Neuronal stem cell (in vitro differentiated cells): ENCODE measurements around the gene ARHGEF12.

Experiments
- DNase-seq: peaks from one replicate; pipeline ENCODE4 v3.0.0-alpha.2; 2013; ENCODE audit warnings: low spot score
- H2AFZ ChIP-seq: one replicate; pipeline ENCODE4 v1.6.1; 2013; ENCODE audit warnings: mild to moderate bottlenecking, low read length, inconsistent platforms
- H2AK5ac ChIP-seq: 2 replicates; pipeline ENCODE4 v1.6.1; 2013; ENCODE audit warnings: low read depth, mild to moderate bottlenecking, inconsistent platforms, low read length, moderate library complexity, mixed read lengths
- H2BK120ac ChIP-seq: 2 replicates; pipeline ENCODE4 v1.6.1; 2013; ENCODE audit warnings: low read depth, mild to moderate bottlenecking, inconsistent platforms, low read length, moderate library complexity, mixed read lengths
- H2BK12ac ChIP-seq: one replicate; pipeline ENCODE4 v1.6.1; 2013; ENCODE audit warnings: low read length, inconsistent platforms
- H2BK15ac ChIP-seq: 2 replicates; pipeline ENCODE4 v1.6.1; 2013; ENCODE audit warnings: mild to moderate bottlenecking, low read length, inconsistent platforms, mixed read lengths
- H2BK5ac ChIP-seq: one replicate; pipeline ENCODE4 v1.6.1; 2013; ENCODE audit warnings: inconsistent platforms, mild to moderate bottlenecking, low read length, moderate library complexity
- H3K14ac ChIP-seq: one replicate; pipeline ENCODE4 v1.6.1; 2013; ENCODE audit warnings: low read length, inconsistent platforms
- H3K18ac ChIP-seq: 2 replicates; pipeline ENCODE4 v1.6.1; 2013; ENCODE audit warnings: low read length, inconsistent platforms
- H3K23ac ChIP-seq: 2 replicates; pipeline ENCODE4 v1.6.1; 2013; ENCODE audit warnings: low read depth, mild to moderate bottlenecking, mixed read lengths, low read length, inconsistent platforms; ENCODE audit not compliant: poor library complexity
- H3K27ac ChIP-seq: replicated peaks from 3 replicates; pipeline ENCODE4 v1.5.1; 2013; ENCODE audit warnings: low read length, inconsistent platforms
- H3K27me3 ChIP-seq, 3 experiments: 2 replicates each; pipeline ENCODE4 v1.6.1; 2013; ENCODE audit warnings: low read length in 3 of 3, mild to moderate bottlenecking in 2 of 3, inconsistent platforms in 1 of 3, low read depth in 1 of 3, mixed read lengths in 1 of 3, moderate library complexity in 1 of 3; ENCODE audit not compliant: control insufficient read depth in 3 of 3, insufficient read depth in 3 of 3
- H3K36me3 ChIP-seq, 2 donors: replicated peaks in 1 of 2; 2 replicates each; pipeline ENCODE4 v1.6.1; 2013; ENCODE audit warnings: low read length in 2 of 2; ENCODE audit not compliant: control insufficient read depth in 2 of 2, insufficient read depth in 2 of 2
- H3K4ac ChIP-seq: 2 replicates; pipeline ENCODE4 v1.6.1; 2013; ENCODE audit warnings: inconsistent platforms, mild to moderate bottlenecking, low read length, moderate library complexity
- H3K4me1 ChIP-seq, 2 donors: 1 replicate in 1 of 2; 2 replicates in 1 of 2; pipeline ENCODE4 v1.6.1; 2013; ENCODE audit warnings: low read length in 2 of 2, low read depth in 1 of 2; ENCODE audit not compliant: control insufficient read depth in 2 of 2, insufficient read depth in 1 of 2
- H3K4me2 ChIP-seq: one replicate; pipeline ENCODE4 v1.6.1; 2013; ENCODE audit warnings: mild to moderate bottlenecking, low read length, inconsistent platforms; ENCODE audit not compliant: insufficient read depth, poor library complexity, severe bottlenecking
- H3K4me3 ChIP-seq, 2 donors: 2 replicates each; pipeline ENCODE4 v1.5.1; 2013; ENCODE audit warnings: low read length in 2 of 2, mild to moderate bottlenecking in 2 of 2, inconsistent platforms in 1 of 2, moderate library complexity in 1 of 2
- H3K79me1 ChIP-seq: one replicate; pipeline ENCODE4 v1.6.1; 2013; ENCODE audit warnings: low read depth, mild to moderate bottlenecking, inconsistent platforms, low read length, moderate library complexity
- H3K9ac ChIP-seq: one replicate; pipeline ENCODE4 v1.6.1; 2013; ENCODE audit warnings: mild to moderate bottlenecking, low read depth, low read length, inconsistent platforms; ENCODE audit not compliant: poor library complexity
- H3K9me3 ChIP-seq, 2 donors: replicated peaks in 1 of 2; 2 replicates each; pipeline versions ENCODE3 to v1.6.1; 2013; ENCODE audit warnings: low read length in 2 of 2, mild to moderate bottlenecking in 2 of 2, inconsistent platforms in 1 of 2, low read depth in 1 of 2, mixed read lengths in 1 of 2, moderate library complexity in 1 of 2; ENCODE audit not compliant: control insufficient read depth in 2 of 2, insufficient read depth in 1 of 2
- H4K8ac ChIP-seq: one replicate; pipeline ENCODE4 v1.6.1; 2013; ENCODE audit warnings: low read depth, mild to moderate bottlenecking, inconsistent platforms, low read length, moderate library complexity
- H4K91ac ChIP-seq: one replicate; pipeline ENCODE4 v1.6.1; 2013; ENCODE audit warnings: low read length, low read depth, mild to moderate bottlenecking, inconsistent platforms; ENCODE audit not compliant: poor library complexity
- WGBS, 2 donors: extraction: QIAGEN DNeasy Blood & Tissue Kit; methylation state at CpG; one replicate each; pipeline ENCODE4 v1.1.7; 2013; ENCODE audit warnings: missing lambda C conversion rate in 2 of 2, mixed read lengths in 1 of 2; ENCODE audit not compliant: insufficient read length in 2 of 2, insufficient replicate concordance in 1 of 2; ENCODE audit errors: extremely low coverage in 2 of 2; 5-methylcytosine and 5-hydroxymethylcytosine counted together

Gene ARHGEF12

DNA sequence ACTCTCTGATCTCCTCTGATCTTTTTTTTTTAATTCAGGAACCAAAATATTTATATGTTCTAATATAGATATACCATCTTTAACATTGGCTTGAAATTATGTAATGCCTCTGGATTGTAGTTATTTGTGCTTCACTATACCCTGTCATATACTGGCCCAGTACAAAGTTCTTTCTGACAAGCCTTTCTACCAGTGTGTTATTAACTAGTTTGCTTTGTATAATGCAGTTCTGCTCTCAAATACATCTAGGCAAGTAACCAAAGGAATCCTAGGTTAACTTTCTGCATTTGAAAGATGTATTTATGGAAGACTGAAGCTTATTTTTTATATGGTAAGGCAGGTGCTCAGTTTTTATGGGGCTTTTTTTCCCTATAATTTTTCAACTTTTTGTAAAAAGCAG, 36.1 kb downstream of the ARHGEF12 start:
- H3K36me3 ChIP-seq: peaks cover 0 to 2% of the 10 kb centered on the region in 2 donors
- H3K14ac ChIP-seq: no peak overlapping the region
- H2BK5ac ChIP-seq: no peak overlapping the region
- H2BK15ac ChIP-seq: no peak overlapping the region
- no peak overlapping the region for H4K91ac ChIP-seq
- no peaks in the 10 kb centered on the region for H3K4me1 ChIP-seq
- H3K9me3 ChIP-seq: peaks cover 0 to 5% of the 10 kb centered on the region in 2 donors
- no peak overlapping the region for H3K4ac ChIP-seq
- no peaks in the 10 kb centered on the region for H3K27me3 ChIP-seq
- no peak overlapping the region for H3K23ac ChIP-seq
- no peak overlapping the region for H3K27ac ChIP-seq
- H3K9ac ChIP-seq: no peak overlapping the region
- no peak overlapping the region for H2BK120ac ChIP-seq
- H3K18ac ChIP-seq: no peak overlapping the region
- H2AFZ ChIP-seq: no peak overlapping the region
- no peak for DNase-seq
- no peak overlapping the region for H2BK12ac ChIP-seq
- no peak overlapping the region for H3K4me2 ChIP-seq
- H2AK5ac ChIP-seq: no peak overlapping the region
- H4K8ac ChIP-seq: no peak overlapping the region
- H3K79me1 ChIP-seq: peaks cover 1% of the 10 kb centered on the region
- H3K4me3 ChIP-seq: no peak overlapping the region

- H3K23ac ChIP-seq: no peak overlapping the region
- no CpG with 5 or more reads among the region's 3 CpGs for WGBS, 2 donors
- no peak overlapping the region for H3K14ac ChIP-seq
These were observed 38.9 kb downstream of the ARHGEF12 start for GRCh38 chr11:120375076-120375475.

DNA sequence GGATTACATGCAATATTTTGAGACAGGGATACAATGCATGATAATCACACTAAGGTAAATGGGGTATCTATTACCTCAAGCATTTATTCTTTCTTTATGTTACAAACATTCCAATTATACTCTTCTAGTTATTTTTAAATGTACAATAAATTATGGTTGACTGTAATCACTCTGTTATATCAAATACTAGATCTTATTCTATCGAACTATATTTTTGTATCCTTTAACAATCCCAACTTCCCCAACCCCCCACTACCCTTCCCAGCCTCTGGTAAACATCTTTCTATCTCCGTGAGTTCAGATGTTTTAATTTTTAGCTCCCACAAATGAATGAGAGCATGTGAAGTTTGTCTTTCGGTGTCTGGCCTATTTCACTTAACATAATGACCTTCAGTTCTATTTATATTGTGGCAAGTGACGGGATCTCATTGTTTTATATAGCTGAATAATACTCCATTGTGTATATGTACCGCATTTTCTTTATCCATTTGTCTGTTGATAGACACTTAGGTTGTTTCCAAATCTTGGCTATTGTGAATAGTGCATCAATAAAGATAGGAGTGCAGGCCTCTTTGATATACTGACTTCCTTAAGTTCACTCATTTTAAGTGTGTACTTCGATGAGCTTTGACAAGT, 40.5 kb downstream of the ARHGEF12 start:
- H3K79me1 ChIP-seq: peaks cover 2% of the 10 kb centered on the region
- H3K4me3 ChIP-seq: no peak overlapping the region
- H3K4me1 ChIP-seq: no peaks in the 10 kb centered on the region
- H2AFZ ChIP-seq: no peak overlapping the region
- H3K27ac ChIP-seq: no peak overlapping the region
- no peak overlapping the region for H3K23ac ChIP-seq
- WGBS, 2 donors: no CpG with 5 or more reads among the region's 6 CpGs
- peaks cover 0 to 3% of the 10 kb centered on the region in 2 donors for H3K36me3 ChIP-seq
- H4K8ac ChIP-seq: no peak overlapping the region
- no peak overlapping the region for H3K4ac ChIP-seq
- no peak overlapping the region for H3K9ac ChIP-seq
- no peak overlapping the region for H2BK15ac ChIP-seq
- H3K18ac ChIP-seq: no peak overlapping the region
- no peak for DNase-seq
- H3K27me3 ChIP-seq: no peaks in the 10 kb centered on the region
- no peak overlapping the region for H2BK5ac ChIP-seq
- no peak overlapping the region for H3K14ac ChIP-seq
- peaks cover 2 to 22% of the 10 kb centered on the region in 2 donors for H3K9me3 ChIP-seq
- no peak overlapping the region for H2AK5ac ChIP-seq
- no peak overlapping the region for H4K91ac ChIP-seq
- H3K4me2 ChIP-seq: no peak overlapping the region
- H2BK120ac ChIP-seq: no peak overlapping the region
- H2BK12ac ChIP-seq: no peak overlapping the region

More at GRCh38 chr11:120375076-120375475, 38.9 kb downstream of the ARHGEF12 start:
- H2BK5ac ChIP-seq: no peak overlapping the region
- no peak overlapping the region for H2AFZ ChIP-seq
- no peak overlapping the region for H2BK12ac ChIP-seq
- no peaks in the 10 kb centered on the region for H3K4me1 ChIP-seq
- no peak overlapping the region for H3K4me3 ChIP-seq
- H4K91ac ChIP-seq: no peak overlapping the region
- no peaks in the 10 kb centered on the region for H3K27me3 ChIP-seq
- peaks cover 2% of the 10 kb centered on the region for H3K79me1 ChIP-seq
- H4K8ac ChIP-seq: no peak overlapping the region
- H3K4ac ChIP-seq: no peak overlapping the region
- no peak overlapping the region for H3K9ac ChIP-seq
- no peak overlapping the region for H3K18ac ChIP-seq
- H3K4me2 ChIP-seq: no peak overlapping the region
- H2BK15ac ChIP-seq: no peak overlapping the region
- peaks cover 0 to 3% of the 10 kb centered on the region in 2 donors for H3K36me3 ChIP-seq
- no peak overlapping the region for H2BK120ac ChIP-seq
- no peak overlapping the region for H2AK5ac ChIP-seq
- H3K9me3 ChIP-seq: peaks cover 0 to 22% of the 10 kb centered on the region in 2 donors
- no peak overlapping the region for H3K27ac ChIP-seq
- DNase-seq: no peak

DNA sequence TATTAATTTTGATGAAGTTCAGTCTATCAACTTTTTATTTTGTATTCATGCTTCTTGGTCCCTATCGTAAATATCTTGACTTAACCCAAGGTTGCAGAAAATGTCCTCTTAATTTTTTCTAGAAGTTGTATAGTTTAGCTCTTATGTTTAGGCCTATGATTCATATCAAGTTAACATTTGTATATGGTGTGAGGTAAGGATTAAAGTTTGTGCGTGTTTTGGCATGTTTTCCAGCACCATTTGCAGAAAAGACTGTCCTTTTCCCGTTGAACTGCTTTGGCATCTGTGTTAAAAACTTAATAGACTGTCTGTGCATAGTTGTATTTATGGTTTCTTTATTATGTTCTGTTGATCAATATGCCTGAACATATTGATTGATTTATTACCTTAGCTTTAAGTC, 42.3 kb downstream of the ARHGEF12 start:
- H3K23ac ChIP-seq: no peak overlapping the region
- H2BK15ac ChIP-seq: no peak overlapping the region
- H2BK120ac ChIP-seq: no peak overlapping the region
- no CpG with 5 or more reads among the region's 3 CpGs for WGBS, 2 donors
- no peaks in the 10 kb centered on the region for H3K4me1 ChIP-seq
- H3K9me3 ChIP-seq: peaks cover 2 to 27% of the 10 kb centered on the region in 2 donors
- H3K36me3 ChIP-seq: peaks cover 0 to 3% of the 10 kb centered on the region in 2 donors
- no peak overlapping the region for H3K9ac ChIP-seq
- H3K4ac ChIP-seq: no peak overlapping the region
- no peak overlapping the region for H3K14ac ChIP-seq
- H4K91ac ChIP-seq: no peak overlapping the region
- no peak overlapping the region for H3K18ac ChIP-seq
- no peaks in the 10 kb centered on the region for H3K27me3 ChIP-seq
- DNase-seq: no peak
- no peak overlapping the region for H2BK12ac ChIP-seq
- no peak overlapping the region for H2AFZ ChIP-seq
- H3K27ac ChIP-seq: no peak overlapping the region
- H3K79me1 ChIP-seq: peaks cover 2% of the 10 kb centered on the region
- no peak overlapping the region for H3K4me2 ChIP-seq
- no peak overlapping the region for H2AK5ac ChIP-seq
- H4K8ac ChIP-seq: no peak overlapping the region
- no peak overlapping the region for H3K4me3 ChIP-seq
- no peak overlapping the region for H2BK5ac ChIP-seq
